Measurements from ENCODE around the gene ZAP70.
A peak's percentile ranks its signal among the peaks of the same experiment; 100 is the strongest.

ZAP70 gene

GRCh38 chr2:97766567-97766966 is 53.2 kb downstream of the ZAP70 start:
- peaks cover 17% of the 10 kb centered on the region; the same call in 1 of the 2 replicates for H3K36me3 ChIP-seq (ENCODE audit: insufficient read depth, low read length)
- H3K4me3 ChIP-seq (ENCODE audit: low read length, poor library complexity, severe bottlenecking) = no peak overlapping the region
- no peaks in the 10 kb centered on the region for H4K20me1 ChIP-seq (ENCODE audit: insufficient read depth, low read length, poor library complexity, severe bottlenecking)
- H3K9me3 ChIP-seq (ENCODE audit: insufficient read depth, low read depth, low read length) = no peaks in the 10 kb centered on the region
- no peaks in the 10 kb centered on the region for H3K79me2 ChIP-seq (ENCODE audit: insufficient read depth, low read length)
- H2AFZ ChIP-seq (ENCODE audit: low read length) = no peak overlapping the region
- H3K9me2 ChIP-seq (replicated peaks; ENCODE audit: low read depth, low read length) = no peaks in the 10 kb centered on the region
- H3K4me1 ChIP-seq (ENCODE audit: insufficient read depth, low read length, poor library complexity, severe bottlenecking) = peaks cover 14% of the 10 kb centered on the region
- H3K9ac ChIP-seq (ENCODE audit: low read depth, low read length, poor library complexity, severe bottlenecking) = no peak overlapping the region
- no peaks in the 10 kb centered on the region for H3K27me3 ChIP-seq (ENCODE audit: insufficient read depth, low read length, poor library complexity, severe bottlenecking)
- no peaks in the 10 kb centered on the region for H3F3A ChIP-seq (ENCODE audit: low read depth)
- TF ChIP-seq EZH2phosphoT487 (IDR thresholded peaks at IDR 0.05; ENCODE audit: borderline replicate concordance) = no peak
- TF ChIP-seq, protein P1, sequence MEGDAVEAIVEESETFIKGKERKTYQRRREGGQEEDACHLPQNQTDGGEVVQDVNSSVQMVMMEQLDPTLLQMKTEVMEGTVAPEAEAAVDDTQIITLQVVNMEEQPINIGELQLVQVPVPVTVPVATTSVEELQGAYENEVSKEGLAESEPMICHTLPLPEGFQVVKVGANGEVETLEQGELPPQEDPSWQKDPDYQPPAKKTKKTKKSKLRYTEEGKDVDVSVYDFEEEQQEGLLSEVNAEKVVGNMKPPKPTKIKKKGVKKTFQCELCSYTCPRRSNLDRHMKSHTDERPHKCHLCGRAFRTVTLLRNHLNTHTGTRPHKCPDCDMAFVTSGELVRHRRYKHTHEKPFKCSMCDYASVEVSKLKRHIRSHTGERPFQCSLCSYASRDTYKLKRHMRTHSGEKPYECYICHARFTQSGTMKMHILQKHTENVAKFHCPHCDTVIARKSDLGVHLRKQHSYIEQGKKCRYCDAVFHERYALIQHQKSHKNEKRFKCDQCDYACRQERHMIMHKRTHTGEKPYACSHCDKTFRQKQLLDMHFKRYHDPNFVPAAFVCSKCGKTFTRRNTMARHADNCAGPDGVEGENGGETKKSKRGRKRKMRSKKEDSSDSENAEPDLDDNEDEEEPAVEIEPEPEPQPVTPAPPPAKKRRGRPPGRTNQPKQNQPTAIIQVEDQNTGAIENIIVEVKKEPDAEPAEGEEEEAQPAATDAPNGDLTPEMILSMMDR (conservative IDR thresholded peaks at IDR 0.05; ENCODE audit: low read length) = no peak
- peak overlapping the region; percentile 0 for H3K4me2 ChIP-seq (ENCODE audit: low read depth, low read length, poor library complexity, severe bottlenecking)

DNA sequence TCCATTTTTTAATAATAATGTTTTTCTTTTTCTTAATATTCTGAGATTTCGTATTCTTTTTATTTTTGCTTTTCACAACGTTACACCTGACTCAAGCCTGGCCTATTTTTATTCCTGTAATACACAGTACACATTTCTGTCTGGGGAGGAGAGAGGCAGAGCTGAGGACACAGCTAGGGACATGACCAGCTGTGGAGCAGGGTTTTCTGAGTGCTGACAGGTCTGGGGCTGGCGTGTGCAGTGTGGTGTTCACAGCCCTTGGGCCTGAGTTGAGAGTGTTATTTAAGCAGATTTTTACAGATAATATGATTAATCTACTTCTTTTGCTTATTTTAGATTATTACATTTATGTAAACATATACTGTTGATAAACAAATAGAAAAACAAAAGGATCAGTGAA is 55.9 kb downstream of the ZAP70 start:
- no peaks in the 10 kb centered on the region for H3K79me2 ChIP-seq (ENCODE audit: insufficient read depth, low read length)
- H3K9ac ChIP-seq (ENCODE audit: low read depth, low read length, poor library complexity, severe bottlenecking) = no peak overlapping the region
- H3K36me3 ChIP-seq (ENCODE audit: insufficient read depth, low read length) = peaks cover 15% of the 10 kb centered on the region; the same call in 1 of the 2 replicates
- H3K27me3 ChIP-seq (ENCODE audit: insufficient read depth, low read length, poor library complexity, severe bottlenecking) = no peaks in the 10 kb centered on the region
- TF ChIP-seq, protein P1 (conservative IDR thresholded peaks at IDR 0.05; ENCODE audit: low read length) = no peak
- no peak for TF ChIP-seq EZH2phosphoT487 (IDR thresholded peaks at IDR 0.05; ENCODE audit: borderline replicate concordance)
- H3F3A ChIP-seq (ENCODE audit: low read depth) = no peaks in the 10 kb centered on the region
- H3K9me2 ChIP-seq (replicated peaks; ENCODE audit: low read depth, low read length) = no peaks in the 10 kb centered on the region
- no peaks in the 10 kb centered on the region for H4K20me1 ChIP-seq (ENCODE audit: insufficient read depth, low read length, poor library complexity, severe bottlenecking)
- peaks cover 11% of the 10 kb centered on the region for H3K4me1 ChIP-seq (ENCODE audit: insufficient read depth, low read length, poor library complexity, severe bottlenecking)
- H2AFZ ChIP-seq (ENCODE audit: low read length) = no peak overlapping the region
- H3K4me3 ChIP-seq (ENCODE audit: low read length, poor library complexity, severe bottlenecking) = no peak overlapping the region
- no peaks in the 10 kb centered on the region for H3K9me3 ChIP-seq (ENCODE audit: insufficient read depth, low read depth, low read length)
- no peak overlapping the region for H3K4me2 ChIP-seq (ENCODE audit: low read depth, low read length, poor library complexity, severe bottlenecking)

- no peak overlapping the region for H2AFZ ChIP-seq (ENCODE audit: low read length)
These were observed 56.3 kb downstream of the ZAP70 start for GRCh38 chr2:97769711-97770110.

More at GRCh38 chr2:97769711-97770110, 56.3 kb downstream of the ZAP70 start:
- H3K9ac ChIP-seq (ENCODE audit: low read depth, low read length, poor library complexity, severe bottlenecking) = no peak overlapping the region
- H3F3A ChIP-seq (ENCODE audit: low read depth) = no peaks in the 10 kb centered on the region
- no peaks in the 10 kb centered on the region for H3K79me2 ChIP-seq (ENCODE audit: insufficient read depth, low read length)
- no peaks in the 10 kb centered on the region for H3K9me2 ChIP-seq (replicated peaks; ENCODE audit: low read depth, low read length)
- H3K4me1 ChIP-seq (ENCODE audit: insufficient read depth, low read length, poor library complexity, severe bottlenecking) = peaks cover 11% of the 10 kb centered on the region
- H3K27me3 ChIP-seq (ENCODE audit: insufficient read depth, low read length, poor library complexity, severe bottlenecking) = no peaks in the 10 kb centered on the region
- peaks cover 18% of the 10 kb centered on the region; the same call in 1 of the 2 replicates for H3K36me3 ChIP-seq (ENCODE audit: insufficient read depth, low read length)
- no peaks in the 10 kb centered on the region for H4K20me1 ChIP-seq (ENCODE audit: insufficient read depth, low read length, poor library complexity, severe bottlenecking)
- TF ChIP-seq EZH2phosphoT487 (IDR thresholded peaks at IDR 0.05; ENCODE audit: borderline replicate concordance) = no peak
- TF ChIP-seq, protein P1 (conservative IDR thresholded peaks at IDR 0.05; ENCODE audit: low read length) = no peak
- H3K4me3 ChIP-seq (ENCODE audit: low read length, poor library complexity, severe bottlenecking) = no peak overlapping the region
- no peaks in the 10 kb centered on the region for H3K9me3 ChIP-seq (ENCODE audit: insufficient read depth, low read depth, low read length)
- H3K4me2 ChIP-seq (ENCODE audit: low read depth, low read length, poor library complexity, severe bottlenecking) = no peak overlapping the region

All from Loucy (cell line).